OCI-LY7 (cell line): ENCODE data around the gene NELFCD.

Experiments
- CTCF ChIP-seq: fragments of 200-600 bp; sonication (generic); conservative IDR thresholded peaks from 2 replicates; pipeline ENCODE4 v1.5.1; 2014; ENCODE audit warnings: mild to moderate bottlenecking, antibody characterized with exemption, low read length, moderate library complexity, mixed read lengths
- EZH2phosphoT487 ChIP-seq: fragments of 200-600 bp; sonication (generic); IDR thresholded peaks from 2 replicates; pipeline ENCODE4 v1.6.1; 2018; ENCODE audit warnings: low read depth, borderline replicate concordance, mild to moderate bottlenecking, mixed run types, antibody characterized with exemption, low read length, moderate library complexity, mixed read lengths

GRCh38 chr20:59027741-59028320, 46.8 kb downstream of the NELFCD start:
- TF ChIP-seq CTCF (no peak), EZH2phosphoT487 (no peak)
